T-cell (primary cell): ENCODE data around the gene NCAM1. TPM values are rescaled to one million over a fixed set of nuclear protein-coding genes. Genes with fewer than 3 reads are reported as not detected.
A peak's percentile ranks its signal among the peaks of the same experiment; 100 is the strongest.

Experiments
- ATAC-seq, 4 experiments: fragments of 200-7000 bp in 3 of 4; fragments of 150-1000 bp in 1 of 4; cut with Tn5 transposase; replicated peaks in 1 of 4; 1 replicate in 3 of 4; 2 replicates in 1 of 4; pipeline ENCODE4 v1.10.0; 2021; ENCODE audit warnings: moderate library complexity in 3 of 4, mild to moderate bottlenecking in 2 of 4, moderate number of reproducible peaks in 1 of 4
- CTCF ChIA-PET, 2 donors: fragments of 300-600 bp; sonication (Branson Sonifier 250); formaldehyde crosslinking; loops; one replicate each; lab custom pipeline; 2022; ENCODE audit warnings: antibody characterized with exemption in 2 of 2; lab: Charles Lee
- POLR2A ChIA-PET, 2 donors: fragments of 300-600 bp; sonication (Branson Sonifier 250); formaldehyde crosslinking; loops; one replicate each; lab custom pipeline; 2022; ENCODE audit warnings: antibody characterized with exemption in 2 of 2; lab: Charles Lee
- DNase-seq, 35 experiments: peaks; one replicate each; pipeline versions ENCODE4 v3.0.0 to v3.0.0-alpha.2; 2013 to 2023
- H3K27ac ChIP-seq: one replicate; pipeline ENCODE4 v1.5.1; 2013; ENCODE audit warnings: low read length
- H3K27me3 ChIP-seq, 2 experiments: replicated peaks in 1 of 2; 1 replicate in 1 of 2; 2 replicates in 1 of 2; pipeline versions ENCODE4 v1.6.1 to v1.7.0; 2013; ENCODE audit warnings: low read length in 1 of 2, mixed read lengths in 1 of 2; ENCODE audit not compliant: control insufficient read depth in 2 of 2, insufficient read depth in 2 of 2; ENCODE audit errors: extremely low read depth in 1 of 2
- H3K36me3 ChIP-seq, 2 donors: 1 replicate in 1 of 2; 2 replicates in 1 of 2; pipeline versions ENCODE4 v1.6.1 to v1.7.0; 2013; ENCODE audit warnings: low read length in 1 of 2; ENCODE audit not compliant: control insufficient read depth in 2 of 2, insufficient read depth in 1 of 2; ENCODE audit errors: extremely low read depth in 1 of 2
- H3K4me1 ChIP-seq, 2 experiments: 1 replicate in 1 of 2; 2 replicates in 1 of 2; pipeline versions ENCODE4 v1.6.1 to v1.7.0; 2013; ENCODE audit warnings: low read length in 2 of 2, mixed read lengths in 1 of 2; ENCODE audit not compliant: insufficient read depth in 2 of 2, control insufficient read depth in 1 of 2; ENCODE audit errors: extremely low read depth in 1 of 2
- H3K4me3 ChIP-seq, 2 donors: 1 replicate in 1 of 2; 2 replicates in 1 of 2; pipeline versions ENCODE4 v1.5.1 to v1.7.0; 2013; ENCODE audit warnings: mild to moderate bottlenecking in 2 of 2, low read length in 1 of 2, moderate library complexity in 1 of 2; ENCODE audit not compliant: control insufficient read depth in 1 of 2; ENCODE audit errors: extremely low read depth in 1 of 2
- H3K9me3 ChIP-seq: 2 replicates; pipeline ENCODE4 v1.7.0; 2013
- H3K27ac Mint-ChIP-seq, 2 donors: one replicate each; pipeline ENCODE4 v1.8.0; 2020 to 2021; ENCODE audit warnings: mild to moderate bottlenecking in 2 of 2, mixed read lengths in 2 of 2
- H3K27me3 Mint-ChIP-seq, 2 donors: one replicate each; pipeline ENCODE4 v1.8.0; 2021 to 2022; ENCODE audit warnings: mixed read lengths in 2 of 2
- H3K36me3 Mint-ChIP-seq: one replicate; pipeline ENCODE4 v1.8.0; 2021; ENCODE audit warnings: mixed read lengths
- H3K4me1 Mint-ChIP-seq, 3 donors: one replicate each; pipeline ENCODE4 v1.8.0; 2020 to 2022; ENCODE audit warnings: mixed read lengths in 3 of 3, mild to moderate bottlenecking in 1 of 3
- H3K4me3 Mint-ChIP-seq, 3 donors: one replicate each; pipeline ENCODE4 v1.8.0; 2020 to 2022; ENCODE audit warnings: mild to moderate bottlenecking in 3 of 3, mixed read lengths in 3 of 3, moderate library complexity in 3 of 3
- H3K9me3 Mint-ChIP-seq, 3 donors: one replicate each; pipeline ENCODE4 v1.8.0; 2020 to 2022; ENCODE audit warnings: mixed read lengths in 3 of 3
- WGBS: methylation state at CpG from one replicate; pipeline ENCODE4 v1.1.5; 2013; ENCODE audit warnings: missing lambda C conversion rate; ENCODE audit not compliant: insufficient coverage; 5-methylcytosine and 5-hydroxymethylcytosine counted together
- total RNA-seq, 35 experiments: library from RNA in 6 of 35; stranded (reverse) in 6 of 35; fragments of 120-200 nt in 1 of 35; gene quantifications; one replicate each; pipeline versions ENCODE4 v1.2.1 to v1.2.4 and lab custom pipeline; 2013 to 2026

The NCAM1 gene
- total RNA-seq, 5 donors from 2014 or later (not counting 1 experiment from before 2014, with no cell fraction given): 0.90 to 1.8 (median 1.1) TPM

DNA sequence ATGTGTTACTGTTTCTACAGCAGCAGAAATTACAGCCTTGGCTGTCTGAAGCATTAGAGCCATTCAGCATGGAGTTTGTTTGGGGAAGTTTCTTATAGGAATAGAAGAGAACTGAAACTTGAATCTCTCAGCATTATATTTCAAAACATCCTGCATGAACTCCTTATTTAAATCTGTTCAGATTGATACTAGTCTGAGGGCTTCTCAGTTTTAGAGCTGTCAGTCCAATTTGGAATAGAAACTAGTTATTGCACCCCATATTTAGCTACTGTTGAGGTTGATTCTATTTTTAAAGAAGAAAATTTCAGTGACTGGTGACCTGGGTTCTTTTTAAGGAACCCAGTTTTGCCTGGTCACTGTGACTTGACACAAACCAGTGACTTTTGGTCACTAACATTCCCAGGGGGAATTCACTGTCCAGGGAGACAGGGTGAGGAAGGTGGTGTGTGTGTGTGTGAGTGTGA lies 227.2 kb downstream of the NCAM1 start:
- no peak for ATAC-seq
- CTCF ChIA-PET: interaction anchor here in 1 of 2 donors (0.6 kb wide), 1 partner anchor 1366 kb away, joined by 3 read pairs; no protein-coding TSS in a partner anchor
- Mint-ChIP-seq H3K4me1 (no peaks in the 10 kb centered on the region), H3K4me3 (no peak overlapping the region), H3K9me3 (no peaks in the 10 kb centered on the region), H3K27ac (no peak overlapping the region), H3K36me3 (no peaks in the 10 kb centered on the region), H3K27me3 (peaks cover 9 to 17% of the 10 kb centered on the region in 2 donors)
- Histone ChIP-seq H3K27ac (no peak overlapping the region), H3K4me3 (no peak overlapping the region), H3K36me3 (no peaks in the 10 kb centered on the region), H3K27me3 (no peaks in the 10 kb centered on the region), H3K4me1 (no peaks in the 10 kb centered on the region), H3K9me3 (no peaks in the 10 kb centered on the region)
- no peak for DNase-seq
- POLR2A ChIA-PET: no interaction called here

DNA sequence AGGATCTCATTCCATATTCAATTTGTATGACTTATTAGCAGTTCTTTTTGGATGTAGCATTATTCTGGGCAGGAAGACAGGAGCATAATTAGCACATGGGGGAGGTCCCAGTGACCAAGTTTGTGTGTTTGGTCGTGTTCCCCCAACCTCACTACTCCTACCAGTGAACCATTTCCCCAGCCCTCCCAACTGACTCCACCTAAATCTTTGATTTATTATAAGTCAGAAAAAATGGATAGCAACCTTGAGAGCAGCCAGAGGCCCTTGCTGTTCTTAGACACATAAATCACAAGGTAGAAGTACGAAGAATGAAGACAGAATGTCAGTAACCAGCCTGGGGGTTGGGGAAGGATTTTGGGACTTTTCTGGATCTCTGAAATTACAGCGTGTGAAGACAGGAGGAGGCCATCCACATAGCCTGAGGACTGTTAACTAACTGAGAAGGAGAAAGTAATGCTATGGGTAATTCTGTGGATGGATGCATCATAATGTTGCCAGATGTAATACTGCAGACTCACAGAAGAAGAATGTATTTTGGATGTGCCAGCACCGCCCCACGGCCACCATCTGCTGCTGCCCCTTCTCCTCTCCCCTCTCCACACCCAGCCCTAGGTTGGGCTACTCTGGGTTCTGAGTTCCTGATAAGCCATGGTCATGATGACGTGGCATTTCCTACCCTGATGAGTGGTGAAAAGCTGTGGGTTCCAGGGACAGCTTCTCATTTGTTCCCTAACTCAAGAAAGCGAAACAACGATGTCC lies 228.9 kb downstream of the NCAM1 start:
- CTCF ChIA-PET: no interaction called here
- H3K4me3 Mint-ChIP-seq: no peak overlapping the region
- Histone ChIP-seq H3K4me3 (no peak overlapping the region), H3K36me3 (no peaks in the 10 kb centered on the region), H3K9me3 (no peaks in the 10 kb centered on the region), H3K27ac (no peak overlapping the region), H3K4me1 (no peaks in the 10 kb centered on the region), H3K27me3 (no peaks in the 10 kb centered on the region)
- no peaks in the 10 kb centered on the region for H3K36me3 Mint-ChIP-seq
- H3K4me1 Mint-ChIP-seq: no peaks in the 10 kb centered on the region
- WGBS: 73% methylated on average over 5 of the region's 8 CpGs
- no peaks in the 10 kb centered on the region for H3K9me3 Mint-ChIP-seq
- no peak for ATAC-seq
- no peak overlapping the region for H3K27ac Mint-ChIP-seq
- H3K27me3 Mint-ChIP-seq: peaks cover 9 to 20% of the 10 kb centered on the region in 2 donors
- POLR2A ChIA-PET: no interaction called here
- DNase-seq: peak in 1 of 35 experiments; percentile 3

DNA sequence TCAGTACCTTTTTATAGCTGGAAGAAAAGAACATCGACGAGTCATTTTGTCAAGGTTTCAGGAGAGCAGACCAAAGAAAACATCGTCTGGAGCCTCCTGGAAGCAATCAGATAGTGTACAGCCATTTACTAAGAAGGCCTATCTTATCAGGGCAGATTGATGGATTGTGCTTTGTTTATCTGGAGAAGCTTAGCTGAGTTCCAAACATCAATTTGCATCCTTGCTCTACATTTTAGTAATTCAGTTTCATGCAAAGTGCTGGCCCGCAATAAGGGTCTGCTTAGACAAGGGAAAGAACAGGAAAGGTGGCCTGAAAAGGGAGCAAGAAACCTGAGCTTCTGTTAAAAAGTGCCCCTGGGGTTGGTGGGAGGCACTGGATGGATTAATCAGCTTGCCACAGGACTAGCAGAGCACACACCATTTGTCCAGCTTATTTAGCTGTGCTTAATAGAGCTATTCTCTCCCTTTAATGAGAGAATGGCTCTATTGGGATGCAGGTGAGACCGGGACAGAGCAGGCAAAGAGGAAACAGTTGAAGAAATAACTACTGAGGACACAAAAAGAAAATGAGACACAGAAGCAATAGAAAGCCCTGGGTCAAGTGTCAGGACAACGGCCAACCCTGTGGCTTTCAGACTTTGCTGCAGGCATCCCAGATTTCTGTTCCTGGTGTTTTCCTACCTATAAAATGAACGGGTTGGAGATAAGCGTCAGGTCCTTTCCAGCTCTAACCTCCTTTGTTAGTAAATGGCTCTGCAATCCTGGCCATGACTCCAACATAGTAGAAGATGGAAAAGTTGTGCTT lies 231.1 kb downstream of the NCAM1 start:
- 54% methylated on average over 4 of the region's 8 CpGs for WGBS
- H3K27ac Mint-ChIP-seq: no peak overlapping the region
- CTCF ChIA-PET: no interaction called here
- H3K9me3 Mint-ChIP-seq: no peaks in the 10 kb centered on the region
- DNase-seq (no peak), ATAC-seq (no peak)
- no peaks in the 10 kb centered on the region for H3K4me1 Mint-ChIP-seq
- Histone ChIP-seq H3K9me3 (no peaks in the 10 kb centered on the region), H3K27ac (no peak overlapping the region), H3K4me3 (no peak overlapping the region), H3K27me3 (peaks cover 0 to 2% of the 10 kb centered on the region in 2 experiments), H3K4me1 (no peaks in the 10 kb centered on the region), H3K36me3 (no peaks in the 10 kb centered on the region)
- no peak overlapping the region for H3K4me3 Mint-ChIP-seq
- peaks cover 17 to 20% of the 10 kb centered on the region in 2 donors for H3K27me3 Mint-ChIP-seq
- POLR2A ChIA-PET: no interaction called here
- H3K36me3 Mint-ChIP-seq: no peaks in the 10 kb centered on the region

DNA sequence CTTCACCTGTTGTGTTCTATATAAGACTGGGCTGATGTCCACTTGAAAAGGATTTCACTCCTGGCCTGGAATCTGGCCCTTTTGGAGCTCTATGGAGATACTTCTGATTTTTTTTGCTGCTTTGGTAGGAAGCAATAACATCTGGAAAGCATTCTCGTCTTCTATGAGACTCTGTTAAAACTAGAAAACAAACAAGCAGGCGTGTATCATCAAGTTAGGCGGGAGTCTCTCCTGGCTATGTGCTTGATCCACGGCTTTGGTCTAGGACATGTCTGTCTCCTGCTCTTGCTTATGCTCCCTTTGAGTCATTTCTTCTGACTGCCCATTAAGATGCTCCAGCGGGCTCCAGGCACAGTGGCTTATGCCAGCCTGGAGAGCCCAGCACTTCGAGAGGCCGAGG lies 231.8 kb downstream of the NCAM1 start:
- Histone ChIP-seq H3K36me3 (no peaks in the 10 kb centered on the region), H3K4me3 (no peak overlapping the region), H3K4me1 (no peaks in the 10 kb centered on the region), H3K9me3 (no peaks in the 10 kb centered on the region), H3K27ac (no peak overlapping the region), H3K27me3 (peaks cover 0 to 2% of the 10 kb centered on the region in 2 experiments)
- WGBS: 86% methylated on average over 4 of the region's 7 CpGs
- peaks cover 19 to 23% of the 10 kb centered on the region in 2 donors for H3K27me3 Mint-ChIP-seq
- DNase-seq (no peak), ATAC-seq (no peak)
- ChIA-PET CTCF (no interaction called here), POLR2A (no interaction called here)
- no peaks in the 10 kb centered on the region for H3K4me1 Mint-ChIP-seq
- H3K36me3 Mint-ChIP-seq: no peaks in the 10 kb centered on the region
- H3K27ac Mint-ChIP-seq: no peak overlapping the region
- no peaks in the 10 kb centered on the region for H3K9me3 Mint-ChIP-seq
- H3K4me3 Mint-ChIP-seq: no peak overlapping the region

DNA sequence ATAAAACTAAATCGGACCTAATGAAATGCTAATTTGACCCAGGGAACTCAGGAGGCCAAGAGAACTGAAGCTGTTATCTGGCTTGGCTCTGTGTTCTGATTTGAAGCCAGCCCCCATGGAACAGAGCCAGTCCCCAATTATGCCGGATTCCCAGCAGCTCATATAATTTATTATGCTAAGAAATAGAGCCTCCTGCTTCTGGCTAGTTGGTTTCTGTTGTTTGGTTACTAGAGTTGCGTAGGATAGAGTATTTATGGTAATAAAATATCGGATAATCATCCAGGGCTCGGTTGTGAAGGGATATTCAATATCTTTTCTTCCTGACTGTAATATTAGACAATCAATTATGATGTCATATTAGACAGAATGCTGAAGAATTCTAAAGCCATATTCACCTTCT lies 232.7 kb downstream of the NCAM1 start:
- no peak overlapping the region for H3K27ac ChIP-seq
- Mint-ChIP-seq H3K4me3 (no peak overlapping the region), H3K4me1 (no peaks in the 10 kb centered on the region), H3K27me3 (peaks cover 21 to 26% of the 10 kb centered on the region in 2 donors), H3K27ac (no peak overlapping the region), H3K36me3 (no peaks in the 10 kb centered on the region), H3K9me3 (no peaks in the 10 kb centered on the region)
- no peak for ATAC-seq
- no peak overlapping the region for H3K4me3 ChIP-seq
- no peak for DNase-seq
- H3K36me3 ChIP-seq: no peaks in the 10 kb centered on the region
- WGBS: 83% methylated on average over 1 of the region's 5 CpGs
- CTCF ChIA-PET: no interaction called here
- peaks cover 0 to 2% of the 10 kb centered on the region in 2 experiments for H3K27me3 ChIP-seq
- no peaks in the 10 kb centered on the region for H3K9me3 ChIP-seq
- POLR2A ChIA-PET: no interaction called here
- no peaks in the 10 kb centered on the region for H3K4me1 ChIP-seq

DNA sequence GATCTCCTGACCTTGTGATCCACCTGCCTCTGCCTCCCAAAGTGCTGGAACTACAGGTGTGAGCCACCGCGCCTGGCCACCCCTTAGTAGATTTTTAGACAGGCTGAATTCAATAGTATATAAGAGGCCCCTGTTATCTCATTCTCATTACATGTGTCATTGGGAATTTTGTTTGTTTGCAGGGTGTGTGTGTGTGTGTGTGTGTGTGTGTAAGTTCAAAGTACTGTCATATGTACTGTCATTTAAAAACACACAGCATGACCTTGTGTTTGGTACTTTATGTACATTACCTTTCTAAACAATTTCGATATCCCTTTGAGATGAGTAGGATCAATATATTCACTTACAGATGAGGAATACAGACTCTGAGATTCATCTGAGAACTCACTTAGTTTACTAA lies 234.5 kb downstream of the NCAM1 start:
- H3K36me3 Mint-ChIP-seq: no peaks in the 10 kb centered on the region
- H3K9me3 ChIP-seq: no peaks in the 10 kb centered on the region
- H3K27ac Mint-ChIP-seq: no peak overlapping the region
- DNase-seq (no peak), ATAC-seq (no peak)
- no peak overlapping the region for H3K4me3 ChIP-seq
- ChIA-PET POLR2A (no interaction called here), CTCF (no interaction called here)
- no peak overlapping the region for H3K4me3 Mint-ChIP-seq
- H3K27me3 ChIP-seq: peaks cover 0 to 3% of the 10 kb centered on the region in 2 experiments
- no peaks in the 10 kb centered on the region for H3K36me3 ChIP-seq
- H3K9me3 Mint-ChIP-seq: no peaks in the 10 kb centered on the region
- H3K27me3 Mint-ChIP-seq: peaks cover 16 to 24% of the 10 kb centered on the region in 2 donors
- WGBS: no CpG with 5 or more reads among the region's 3 CpGs
- H3K27ac ChIP-seq: no peak overlapping the region
- H3K4me1 Mint-ChIP-seq: no peaks in the 10 kb centered on the region
- no peaks in the 10 kb centered on the region for H3K4me1 ChIP-seq
